ENCODE measurements around the gene PSME1. TPM values are rescaled to one million over a fixed set of nuclear protein-coding genes. Genes with fewer than 3 reads are reported as not detected.

PSME1 gene
- total and polyA plus RNA-seq, 5 donors from 2014 or later, result 294 to 1,230 (median 825) TPM

- Mint-ChIP-seq H3K36me3 (peaks cover 27% of the 10 kb centered on the region), H3K4me3 (peak overlapping the region; percentile 92 to 97 (median 94)), H3K9me3 (no peaks in the 10 kb centered on the region), H3K27ac (peak overlapping the region; percentile 98 to 100 (median 100)), H3K4me1 (peaks cover 6 to 47% (median 23%) of the 10 kb centered on the region in 4 donors), H3K27me3 (no peaks in the 10 kb centered on the region)
- H3K27ac ChIP-seq (ENCODE audit: insufficient read depth, low read length, poor library complexity, severe bottlenecking), result peak overlapping the region; percentile 100
- H3K36me3 ChIP-seq (ENCODE audit: control insufficient read depth, insufficient read depth, low read length), result peaks cover 44% of the 10 kb centered on the region
- H3K4me3 ChIP-seq (ENCODE audit: low read depth, low read length), result peak overlapping the region; percentile 96
- DNase-seq, result no peak
- ATAC-seq (ENCODE audit: low read depth in 2 of 2), result no peak
- no peaks in the 10 kb centered on the region for H3K9me3 ChIP-seq (ENCODE audit: control insufficient read depth in 2 of 2, low read length in 2 of 2)
- no peaks in the 10 kb centered on the region for H3K27me3 ChIP-seq (ENCODE audit: control insufficient read depth, insufficient read depth, low read length)
- peaks cover 31% of the 10 kb centered on the region for H3K4me1 ChIP-seq (ENCODE audit: control insufficient read depth, insufficient read depth, low read length, poor library complexity, severe bottlenecking)
Observed at GRCh38 chr14:24116128-24116814, 19.7 kb upstream of the PSME1 start.

GRCh38 chr14:24117179-24117578, 18.8 kb upstream of the PSME1 start:
- Histone ChIP-seq H3K36me3 (ENCODE audit: control insufficient read depth, insufficient read depth, low read length) (peaks cover 51% of the 10 kb centered on the region), H3K4me1 (ENCODE audit: control insufficient read depth, insufficient read depth, low read length, poor library complexity, severe bottlenecking) (peaks cover 31% of the 10 kb centered on the region), H3K27me3 (ENCODE audit: control insufficient read depth, insufficient read depth, low read length) (no peaks in the 10 kb centered on the region), H3K27ac (ENCODE audit: insufficient read depth, low read length, poor library complexity, severe bottlenecking) (no peak overlapping the region), H3K4me3 (ENCODE audit: low read depth, low read length) (peak overlapping the region; percentile 96), H3K9me3 (ENCODE audit: control insufficient read depth in 2 of 2, low read length in 2 of 2) (no peaks in the 10 kb centered on the region)
- H3K27ac Mint-ChIP-seq, result no peak overlapping the region
- peak overlapping the region in 1 of 4 donors; percentile 21 for H3K4me3 Mint-ChIP-seq
- H3K27me3 Mint-ChIP-seq, result no peaks in the 10 kb centered on the region
- DNase-seq, result no peak
- H3K9me3 Mint-ChIP-seq, result no peaks in the 10 kb centered on the region
- ATAC-seq (ENCODE audit: low read depth in 2 of 2), result no peak
- H3K36me3 Mint-ChIP-seq, result peaks cover 31% of the 10 kb centered on the region
- peaks cover 6 to 46% (median 23%) of the 10 kb centered on the region in 4 donors for H3K4me1 Mint-ChIP-seq

DNA sequence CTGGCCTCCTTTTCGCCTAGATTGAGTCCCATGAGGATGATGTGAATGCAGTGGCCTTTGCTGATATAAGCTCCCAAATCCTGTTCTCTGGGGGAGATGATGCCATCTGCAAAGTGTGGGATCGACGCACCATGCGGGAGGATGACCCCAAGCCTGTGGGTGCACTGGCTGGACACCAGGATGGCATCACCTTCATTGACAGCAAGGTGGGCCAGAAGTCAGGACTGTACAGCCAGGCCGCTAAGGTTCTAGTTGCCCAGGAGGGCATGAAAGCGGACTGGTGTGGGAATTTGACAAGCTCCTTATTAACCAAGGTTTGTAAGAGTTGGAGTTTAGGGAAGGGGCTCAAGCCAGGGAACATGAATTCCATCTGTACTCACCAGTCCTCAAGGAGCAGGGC, 16.3 kb upstream of the PSME1 start:
- H3K4me1 ChIP-seq (ENCODE audit: control insufficient read depth, insufficient read depth, low read length, poor library complexity, severe bottlenecking), result peaks cover 24% of the 10 kb centered on the region
- Mint-ChIP-seq H3K27ac (no peak overlapping the region), H3K36me3 (peaks cover 48% of the 10 kb centered on the region), H3K9me3 (no peaks in the 10 kb centered on the region), H3K4me1 (peaks cover 6 to 44% (median 23%) of the 10 kb centered on the region in 4 donors), H3K4me3 (peak overlapping the region in 2 of 4 donors; percentile 53 to 68), H3K27me3 (no peaks in the 10 kb centered on the region)
- H3K27me3 ChIP-seq (ENCODE audit: control insufficient read depth, insufficient read depth, low read length), result no peaks in the 10 kb centered on the region
- H3K9me3 ChIP-seq (ENCODE audit: control insufficient read depth in 2 of 2, low read length in 2 of 2), result no peaks in the 10 kb centered on the region
- ATAC-seq (ENCODE audit: low read depth in 2 of 2) (no peak), DNase-seq (no peak)
- H3K4me3 ChIP-seq (ENCODE audit: low read depth, low read length), result no peak overlapping the region
- no peak overlapping the region for H3K27ac ChIP-seq (ENCODE audit: insufficient read depth, low read length, poor library complexity, severe bottlenecking)
- peaks cover 70% of the 10 kb centered on the region for H3K36me3 ChIP-seq (ENCODE audit: control insufficient read depth, insufficient read depth, low read length)

DNA sequence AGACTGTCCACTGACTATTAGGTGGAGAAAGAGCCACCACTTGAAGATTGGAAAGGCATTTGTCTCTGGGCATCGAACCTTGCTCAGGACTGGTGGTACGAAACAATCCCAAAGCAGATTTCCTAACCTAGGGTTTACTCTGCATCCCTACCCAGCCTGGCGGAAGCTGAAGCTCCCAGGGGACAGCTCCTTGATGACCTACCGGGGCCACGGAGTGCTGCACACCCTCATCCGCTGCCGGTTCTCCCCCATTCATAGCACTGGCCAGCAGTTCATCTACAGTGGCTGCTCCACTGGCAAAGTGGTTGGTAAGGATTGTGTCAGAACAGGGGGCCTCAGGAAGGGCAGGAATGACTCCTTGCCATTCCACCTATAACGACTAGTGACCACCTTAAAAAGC, 14.8 kb upstream of the PSME1 start:
- no peak for ATAC-seq (ENCODE audit: low read depth in 2 of 2)
- H3K27me3 Mint-ChIP-seq, result no peaks in the 10 kb centered on the region
- peaks cover 70% of the 10 kb centered on the region for H3K36me3 ChIP-seq (ENCODE audit: control insufficient read depth, insufficient read depth, low read length)
- H3K27me3 ChIP-seq (ENCODE audit: control insufficient read depth, insufficient read depth, low read length), result no peaks in the 10 kb centered on the region
- H3K9me3 ChIP-seq (ENCODE audit: control insufficient read depth in 2 of 2, low read length in 2 of 2), result no peaks in the 10 kb centered on the region
- H3K4me1 Mint-ChIP-seq, result peaks cover 6 to 31% (median 13%) of the 10 kb centered on the region in 4 donors
- DNase-seq, result no peak
- H3K27ac ChIP-seq (ENCODE audit: insufficient read depth, low read length, poor library complexity, severe bottlenecking), result no peak overlapping the region
- H3K4me3 ChIP-seq (ENCODE audit: low read depth, low read length), result no peak overlapping the region
- H3K9me3 Mint-ChIP-seq, result no peaks in the 10 kb centered on the region
- no peak overlapping the region for H3K27ac Mint-ChIP-seq
- H3K4me1 ChIP-seq (ENCODE audit: control insufficient read depth, insufficient read depth, low read length, poor library complexity, severe bottlenecking), result peaks cover 13% of the 10 kb centered on the region
- H3K4me3 Mint-ChIP-seq, result no peak overlapping the region
- H3K36me3 Mint-ChIP-seq, result peaks cover 51% of the 10 kb centered on the region

DNA sequence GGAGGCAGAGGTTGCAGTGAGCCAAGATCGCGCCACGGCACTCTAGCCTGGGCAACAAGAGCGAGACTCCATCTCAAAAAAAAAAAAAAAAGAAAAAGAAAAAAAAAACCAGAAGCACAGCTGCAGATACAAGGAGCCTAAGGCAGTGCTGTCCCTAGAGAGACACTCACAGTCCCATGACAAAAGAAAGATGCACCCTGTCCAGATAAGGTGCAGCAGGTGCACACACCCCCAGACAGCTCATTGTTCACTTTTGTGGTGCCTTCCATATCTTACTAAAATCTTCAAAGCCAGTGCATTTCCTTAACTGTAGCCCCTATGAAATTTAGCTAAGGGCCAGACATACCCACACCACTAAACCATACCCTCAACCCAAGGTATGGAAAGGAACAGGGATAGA, 13.6 kb upstream of the PSME1 start:
- Mint-ChIP-seq H3K27ac (no peak overlapping the region), H3K27me3 (no peaks in the 10 kb centered on the region), H3K9me3 (no peaks in the 10 kb centered on the region), H3K36me3 (peaks cover 44% of the 10 kb centered on the region), H3K4me3 (no peak overlapping the region), H3K4me1 (peaks cover 0 to 19% (median 5%) of the 10 kb centered on the region in 4 donors)
- Histone ChIP-seq H3K4me3 (ENCODE audit: low read depth, low read length) (no peak overlapping the region), H3K9me3 (ENCODE audit: control insufficient read depth in 2 of 2, low read length in 2 of 2) (no peaks in the 10 kb centered on the region), H3K27me3 (ENCODE audit: control insufficient read depth, insufficient read depth, low read length) (no peaks in the 10 kb centered on the region), H3K27ac (ENCODE audit: insufficient read depth, low read length, poor library complexity, severe bottlenecking) (no peak overlapping the region), H3K4me1 (ENCODE audit: control insufficient read depth, insufficient read depth, low read length, poor library complexity, severe bottlenecking) (peaks cover under 1% of the 10 kb centered on the region), H3K36me3 (ENCODE audit: control insufficient read depth, insufficient read depth, low read length) (peaks cover 63% of the 10 kb centered on the region)
- no peak for ATAC-seq (ENCODE audit: low read depth in 2 of 2)
- DNase-seq, result no peak

GRCh38 chr14:24122898-24123297, 13.1 kb upstream of the PSME1 start:
- H3K27me3 ChIP-seq (ENCODE audit: control insufficient read depth, insufficient read depth, low read length), result no peaks in the 10 kb centered on the region
- H3K4me1 ChIP-seq (ENCODE audit: control insufficient read depth, insufficient read depth, low read length, poor library complexity, severe bottlenecking), result no peaks in the 10 kb centered on the region
- Mint-ChIP-seq H3K27me3 (no peaks in the 10 kb centered on the region), H3K4me3 (no peak overlapping the region), H3K27ac (no peak overlapping the region), H3K4me1 (peaks cover 0 to 16% (median 3%) of the 10 kb centered on the region in 4 donors), H3K9me3 (no peaks in the 10 kb centered on the region), H3K36me3 (peaks cover 40% of the 10 kb centered on the region)
- no peak overlapping the region for H3K4me3 ChIP-seq (ENCODE audit: low read depth, low read length)
- no peak overlapping the region for H3K27ac ChIP-seq (ENCODE audit: insufficient read depth, low read length, poor library complexity, severe bottlenecking)
- no peaks in the 10 kb centered on the region for H3K9me3 ChIP-seq (ENCODE audit: control insufficient read depth in 2 of 2, low read length in 2 of 2)
- H3K36me3 ChIP-seq (ENCODE audit: control insufficient read depth, insufficient read depth, low read length), result peaks cover 58% of the 10 kb centered on the region
- DNase-seq (no peak), ATAC-seq (ENCODE audit: low read depth in 2 of 2) (no peak)

- DNase-seq (no peak), ATAC-seq (ENCODE audit: low read depth in 2 of 2) (peak; percentile 34 to 36)
- H3K27me3 ChIP-seq (ENCODE audit: control insufficient read depth, insufficient read depth, low read length), result no peaks in the 10 kb centered on the region
- no peaks in the 10 kb centered on the region for H3K9me3 Mint-ChIP-seq
- peaks cover 32% of the 10 kb centered on the region for H3K36me3 Mint-ChIP-seq
- no peaks in the 10 kb centered on the region for H3K27me3 Mint-ChIP-seq
- H3K4me1 Mint-ChIP-seq, result peaks cover 0 to 11% (median 0%) of the 10 kb centered on the region in 4 donors
- H3K4me1 ChIP-seq (ENCODE audit: control insufficient read depth, insufficient read depth, low read length, poor library complexity, severe bottlenecking), result no peaks in the 10 kb centered on the region
- H3K9me3 ChIP-seq (ENCODE audit: control insufficient read depth in 2 of 2, low read length in 2 of 2), result no peaks in the 10 kb centered on the region
- H3K27ac ChIP-seq (ENCODE audit: insufficient read depth, low read length, poor library complexity, severe bottlenecking), result no peak overlapping the region
- no peak overlapping the region for H3K27ac Mint-ChIP-seq
- H3K4me3 Mint-ChIP-seq, result no peak overlapping the region
- peaks cover 49% of the 10 kb centered on the region for H3K36me3 ChIP-seq (ENCODE audit: control insufficient read depth, insufficient read depth, low read length)
- H3K4me3 ChIP-seq (ENCODE audit: low read depth, low read length), result no peak overlapping the region
Observed at GRCh38 chr14:24123424-24124417, 12.3 kb upstream of the PSME1 start.

Measured in CD4-positive, CD25-positive, alpha-beta regulatory T cell (primary cell).